Smooth muscle cell of the brain vasculature (primary cell): Measurements from ENCODE around the gene ZNF316.

Experiments used
- DNase-seq: peaks from one replicate; pipeline ENCODE4 v3.0.0-alpha.2; 2012; ENCODE audit warnings: low read depth, low spot score

Gene ZNF316

GRCh38 chr7:6636741-6637543, at the start of gene ZNF316:
Gene ZNF316, plus strand, starts transcription at chr7:6637318. Its CDS starts 5,092 bp downstream, at chr7:6642410.
- no peak for DNase-seq

DNA sequence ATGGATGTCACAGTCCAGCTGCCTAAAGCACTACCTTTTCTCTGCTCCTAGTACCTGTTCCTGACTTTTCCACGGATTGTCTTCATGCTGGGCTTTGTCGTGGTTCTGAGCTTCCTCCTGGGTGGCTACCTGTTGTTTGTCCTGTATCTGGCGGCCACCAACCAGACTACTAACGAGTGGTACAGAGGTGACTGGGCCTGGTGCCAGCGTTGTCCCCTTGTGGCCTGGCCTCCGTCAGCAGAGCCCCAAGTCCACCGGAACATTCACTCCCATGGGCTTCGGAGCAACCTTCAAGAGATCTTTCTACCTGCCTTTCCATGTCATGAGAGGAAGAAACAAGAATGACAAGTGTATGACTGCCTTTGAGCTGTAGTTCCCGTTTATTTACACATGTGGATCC, 48.6 kb upstream of the ZNF316 start:
- no peak for DNase-seq

GRCh38 chr7:6589151-6589828, 47.8 kb upstream of the ZNF316 start:
- no peak for DNase-seq

DNA sequence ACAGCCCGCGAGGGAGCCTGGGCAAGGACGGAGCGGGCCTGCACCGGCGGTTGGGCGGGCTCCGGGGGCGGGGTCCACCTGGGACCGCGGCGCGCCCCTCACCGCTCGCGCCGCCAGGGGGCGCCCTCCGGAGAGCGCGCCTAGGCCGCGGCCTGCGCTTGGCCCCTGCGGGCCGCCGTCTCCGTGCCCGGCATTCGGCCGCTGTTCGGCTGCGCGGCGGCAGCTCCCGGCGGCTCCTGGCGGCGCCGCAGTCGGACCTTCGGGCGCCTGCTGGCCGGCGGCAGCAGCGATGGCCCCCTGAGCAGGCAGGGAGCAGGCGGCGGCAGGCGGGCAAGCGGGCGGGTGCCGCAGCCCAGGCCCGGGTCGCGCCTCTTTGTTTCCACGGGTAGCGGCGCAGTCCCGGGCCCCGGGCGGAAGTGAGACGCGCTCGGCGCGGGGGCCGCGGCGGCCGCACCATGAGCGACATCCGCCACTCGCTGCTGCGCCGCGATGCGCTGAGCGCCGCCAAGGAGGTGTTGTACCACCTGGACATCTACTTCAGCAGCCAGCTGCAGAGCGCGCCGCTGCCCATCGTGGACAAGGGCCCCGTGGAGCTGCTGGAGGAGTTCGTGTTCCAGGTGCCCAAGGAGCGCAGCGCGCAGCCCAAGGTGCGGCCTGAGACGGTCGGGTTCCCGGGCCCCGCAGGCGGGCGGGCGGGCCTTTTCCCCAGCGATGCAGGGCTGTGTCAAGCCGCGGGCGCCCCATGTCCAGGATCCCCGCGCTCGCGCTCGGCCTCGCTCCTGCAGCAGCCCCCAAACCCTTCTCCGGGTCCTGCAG, 47.1 kb upstream of the ZNF316 start, which contains the start of gene INTS15:
TSS of gene INTS15 (plus strand) at position 193 of the 816 bp plus-strand sequence. CDS start at position 456, 263 bp downstream.
- DNase-seq = peak; percentile 53

- no peak for DNase-seq
Measured at GRCh38 chr7:6590645-6591110, 46.4 kb upstream of the ZNF316 start.

- no peak for DNase-seq
Measured at GRCh38 chr7:6600093-6600492, 37.0 kb upstream of the ZNF316 start.

DNA sequence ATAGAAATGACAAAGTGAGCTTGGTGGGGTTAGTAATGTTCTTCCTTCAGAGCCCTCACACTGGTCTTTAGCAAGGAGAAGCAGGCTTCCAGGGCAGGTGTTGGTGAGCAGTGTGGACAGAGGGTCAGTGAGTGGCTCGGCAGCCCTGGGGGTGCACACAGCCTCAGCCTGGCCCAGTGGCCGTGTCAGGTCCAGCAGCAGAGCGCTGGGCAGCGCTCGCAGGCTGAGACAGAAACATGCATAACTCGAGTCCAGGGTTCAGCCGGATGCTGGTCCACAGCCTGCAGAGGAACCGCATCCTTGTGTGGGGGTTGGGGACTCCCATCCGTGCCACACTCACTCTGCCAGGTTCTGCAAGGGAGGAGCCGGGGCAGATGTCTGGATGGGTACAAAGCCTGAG, 32.7 kb upstream of the ZNF316 start:
- no peak for DNase-seq

GRCh38 chr7:6606866-6607583, 30.1 kb upstream of the ZNF316 start:
- DNase-seq = no peak

DNA sequence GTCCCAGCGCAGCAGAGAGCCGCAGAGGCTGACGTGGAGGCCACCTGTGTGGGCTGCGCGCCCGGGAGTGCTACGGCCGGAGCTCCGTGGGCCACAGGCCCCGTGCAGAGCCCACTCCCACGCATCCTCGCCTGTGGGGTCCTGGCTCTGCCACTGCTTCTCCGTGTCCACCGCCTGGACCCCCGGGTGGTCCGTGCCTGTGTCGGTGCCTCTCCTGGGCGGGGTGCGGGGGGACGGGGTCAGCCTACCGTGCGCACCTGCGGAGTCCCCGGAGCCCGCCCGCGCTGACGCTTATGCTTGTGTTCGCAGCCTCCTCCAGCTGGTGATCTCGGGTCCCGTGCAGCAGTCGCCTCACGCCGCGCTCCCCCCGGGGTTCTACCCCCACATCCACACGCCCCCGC, 29.5 kb upstream of the ZNF316 start:
- DNase-seq = no peak

DNA sequence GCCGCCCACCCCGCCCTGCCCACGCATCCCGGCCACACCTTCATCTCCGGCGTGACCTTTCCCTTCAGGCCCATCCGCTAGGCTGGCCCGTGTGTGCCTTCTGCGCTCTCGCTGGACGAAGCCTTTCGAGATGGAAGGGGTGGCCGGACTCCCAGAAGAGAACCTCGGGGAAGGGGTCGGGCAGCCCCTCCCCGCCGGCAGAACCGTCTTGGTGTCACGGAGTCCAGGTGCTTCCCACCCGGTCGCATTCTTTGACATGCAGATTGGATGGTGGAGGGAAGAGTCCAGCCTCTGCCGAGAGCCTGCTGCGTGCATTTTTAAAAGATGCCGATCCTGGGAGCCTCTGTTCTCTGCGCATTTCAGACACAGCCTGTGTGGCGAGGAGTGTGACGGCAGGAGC, 29.0 kb upstream of the ZNF316 start:
- DNase-seq = no peak

DNA sequence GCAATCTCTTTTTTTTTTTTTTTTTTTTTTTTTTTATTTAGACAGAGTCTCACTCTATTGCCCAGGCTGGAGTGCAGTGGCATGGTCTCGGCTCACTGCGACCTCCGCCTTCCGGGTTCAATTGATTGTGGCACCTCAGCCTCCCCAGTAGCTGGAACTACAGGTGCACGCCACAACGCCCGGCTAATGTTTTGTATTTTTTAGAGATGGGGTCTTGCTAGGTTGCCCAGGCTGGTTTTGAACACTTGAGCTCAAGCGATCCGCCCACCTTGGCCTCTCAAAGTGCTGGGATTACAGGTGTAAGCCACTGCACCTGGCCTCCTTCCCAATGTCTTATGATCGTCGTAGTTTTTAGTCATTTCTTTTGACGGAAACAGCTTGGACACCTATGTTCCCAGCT, 28.3 kb upstream of the ZNF316 start:
- no peak for DNase-seq

DNA sequence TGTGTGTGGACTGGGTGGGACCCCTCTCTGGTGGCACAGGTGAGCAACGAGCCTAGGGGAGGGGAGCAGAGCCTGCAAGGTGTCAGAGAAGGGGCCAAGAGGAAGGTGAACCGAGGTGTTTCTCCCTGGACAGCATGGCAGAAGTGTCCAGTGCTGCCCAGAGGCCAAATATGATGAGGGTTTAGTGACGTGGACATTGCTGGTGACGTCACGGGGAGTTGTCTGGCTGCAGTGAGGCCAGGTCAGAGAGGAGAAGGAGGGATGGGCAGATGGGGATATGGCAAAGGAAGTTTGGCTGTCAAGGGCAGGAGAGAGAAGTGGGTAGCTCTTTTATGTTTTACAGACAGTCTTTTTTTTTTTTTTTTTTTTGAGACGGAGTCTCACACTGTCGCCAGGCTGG, 24.3 kb upstream of the ZNF316 start:
- no peak for DNase-seq

DNA sequence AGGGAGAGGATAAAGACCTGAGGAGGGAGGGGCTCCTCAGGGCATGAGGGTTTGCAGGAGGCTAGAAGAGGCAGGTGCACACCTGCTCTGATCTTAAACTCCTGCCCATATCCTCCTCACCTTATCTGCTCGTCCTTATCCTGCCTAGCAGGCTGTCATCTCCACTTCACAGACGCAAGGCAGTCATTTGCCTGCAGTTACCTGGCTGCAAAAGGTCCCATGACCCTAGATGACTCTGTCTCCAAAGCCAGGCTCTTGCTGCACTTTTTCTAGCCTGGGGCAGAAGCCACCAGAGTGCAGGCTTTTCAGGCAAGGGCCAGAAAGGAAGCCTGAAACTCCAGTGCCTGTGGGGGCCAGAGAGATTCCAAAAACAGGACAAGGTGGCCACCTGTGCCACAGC, 23.4 kb upstream of the ZNF316 start:
- no peak for DNase-seq

GRCh38 chr7:6614953-6615722, 22.0 kb upstream of the ZNF316 start, which contains the start of gene ZNF853:
Gene ZNF853, plus strand, starts transcription at chr7:6615610. Its CDS starts 565 bp downstream, at chr7:6616175.
- no peak for DNase-seq

- DNase-seq = no peak
Measured at GRCh38 chr7:6615723-6616555, 21.2 kb upstream of the ZNF316 start.

DNA sequence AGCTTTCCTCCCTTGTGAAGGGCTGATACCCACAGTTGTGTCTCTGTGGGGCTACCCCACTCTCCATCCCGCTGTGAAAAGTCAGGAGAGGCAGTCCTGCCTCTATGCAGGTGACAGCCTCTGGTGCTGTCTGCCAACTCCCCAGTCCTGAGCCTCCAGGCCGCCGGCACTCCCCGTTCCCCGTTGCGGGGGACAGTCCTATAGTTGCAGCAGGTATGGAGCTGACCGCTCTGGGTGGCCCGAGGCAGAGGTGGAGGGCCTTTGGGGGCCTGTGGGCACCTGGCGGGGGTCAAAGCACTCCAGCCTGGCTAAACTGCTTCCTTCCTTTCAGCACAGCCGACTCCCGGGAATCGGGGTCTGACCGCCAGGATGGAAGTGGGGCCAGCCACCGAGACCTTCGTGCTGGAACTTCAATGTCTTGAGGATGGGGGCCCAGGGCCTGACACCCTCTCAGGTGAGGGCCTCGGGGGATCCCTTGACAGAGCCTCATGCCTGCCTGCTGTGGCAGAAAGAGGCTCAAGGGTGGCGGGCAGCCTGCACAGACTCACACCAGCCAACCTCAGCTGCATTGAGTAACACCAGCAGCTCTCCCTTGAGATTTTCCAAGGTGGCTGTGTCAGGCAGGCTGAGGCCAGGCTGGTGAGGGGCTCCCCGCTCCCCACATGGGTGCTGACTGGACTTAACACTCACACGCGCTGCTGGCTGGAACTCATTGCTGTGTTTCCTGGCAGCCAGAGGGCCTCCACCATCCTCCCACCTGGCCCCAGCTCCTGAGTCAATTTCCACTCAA, 20.1 kb upstream of the ZNF316 start:
- no peak for DNase-seq

DNA sequence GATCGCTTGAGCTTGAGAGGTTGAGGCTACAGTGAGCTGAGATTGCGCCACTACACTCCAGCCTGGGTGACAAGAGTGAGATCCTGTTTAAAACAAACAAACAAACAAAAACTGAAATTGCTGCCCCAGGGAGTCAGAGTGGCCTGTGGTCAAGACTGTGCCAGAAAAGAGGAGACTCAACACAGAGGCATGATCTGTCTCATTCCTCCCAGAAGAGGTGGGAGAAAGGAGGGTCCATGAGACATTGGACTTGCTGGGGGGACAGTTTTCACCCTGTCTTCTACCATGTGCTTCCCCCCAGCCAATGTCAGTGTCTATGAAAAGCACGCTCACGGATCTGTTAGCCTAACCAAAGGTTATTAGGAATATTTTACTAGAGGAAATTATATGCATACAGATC, 18.5 kb upstream of the ZNF316 start:
- no peak for DNase-seq

- no peak for DNase-seq
Measured at GRCh38 chr7:6619961-6620360, 17.2 kb upstream of the ZNF316 start.
